Endothelial cell of umbilical vein (primary cell): ENCODE measurements around the gene RASD2. TPM values are rescaled to one million over a fixed set of nuclear protein-coding genes. Genes with fewer than 3 reads are reported as not detected.

Experiments used
- BruUV-seq: library from RNA; stranded (reverse); fragments of 400-500 nt; replicated peaks from 2 replicates; lab custom pipeline; 2021; lab: Mats Ljungman, UMichigan
- CTCF ChIA-PET: fragments of 300-600, 350-600 bp; sonication (Branson Sonifier 250); formaldehyde crosslinking; loops from one replicate; lab custom pipeline; 2021; ENCODE audit warnings: antibody characterized with exemption, inconsistent platforms; lab: Charles Lee
- POLR2A ChIA-PET: fragments of 300-600, 350-600 bp; sonication (Branson Sonifier 250); formaldehyde crosslinking; loops from one replicate; lab custom pipeline; 2021; ENCODE audit warnings: antibody characterized with exemption, inconsistent platforms; lab: Charles Lee
- DNase-seq: peaks from one replicate; pipeline ENCODE4 v3.0.0-alpha.2; 2011; ENCODE audit warnings: low read depth, low spot score
- FAIRE-seq: peaks from 2 replicates; lab custom pipeline; 2011; peaks lifted over from hg19 to GRCh38; lab: Jason Lieb, UNC
- H2AFZ ChIP-seq: 2 replicates; pipeline ENCODE4 v1.6.0; 2012; ENCODE audit warnings: low read depth, low read length, control low read depth, inconsistent platforms
- H3K27ac ChIP-seq: 2 replicates; pipeline ENCODE4 v1.5.1; 2011; ENCODE audit warnings: low read depth, mild to moderate bottlenecking, control low read depth, low read length, moderate library complexity; ENCODE audit not compliant: insufficient read depth
- H3K27me3 ChIP-seq, 2 experiments: 2 replicates each; pipeline versions ENCODE4 v1.6.0 to v1.6.1; 2011; ENCODE audit warnings: low read length in 2 of 2, mixed read lengths in 1 of 2; ENCODE audit not compliant: control insufficient read depth in 2 of 2, insufficient read depth in 2 of 2
- H3K36me3 ChIP-seq, 2 experiments: 2 replicates in 1 of 2; 3 replicates in 1 of 2; pipeline ENCODE4 v1.5.1; 2011; ENCODE audit warnings: low read length in 2 of 2, mild to moderate bottlenecking in 1 of 2, moderate library complexity in 1 of 2; ENCODE audit not compliant: control insufficient read depth in 2 of 2, insufficient read depth in 2 of 2; ENCODE audit errors: extremely low read depth in 1 of 2
- H3K4me1 ChIP-seq: 3 replicates; pipeline ENCODE4 v1.5.1; 2011; ENCODE audit warnings: mild to moderate bottlenecking, low read length; ENCODE audit not compliant: control insufficient read depth, insufficient read depth; ENCODE audit errors: extremely low read depth
- H3K4me2 ChIP-seq: 2 replicates; pipeline ENCODE4 v1.6.1; 2011; ENCODE audit warnings: low read length, control low read depth, mixed read lengths; ENCODE audit not compliant: insufficient read depth
- H3K4me3 ChIP-seq, 3 experiments: fragments of 200-600 bp in 1 of 3; sonication (generic), shearing (Covaris generic) in 1 of 3; replicated peaks in 1 of 3; 2 replicates each; pipeline ENCODE4 v1.5.1; 2011 to 2016; ENCODE audit warnings: control low read depth in 3 of 3, low read length in 3 of 3, mild to moderate bottlenecking in 2 of 3, inconsistent platforms in 1 of 3, low read depth in 1 of 3, moderate library complexity in 1 of 3; ENCODE audit not compliant: insufficient read depth in 1 of 3
- H3K79me2 ChIP-seq: 2 replicates; pipeline ENCODE4 v1.6.0; 2012; ENCODE audit warnings: low read length, inconsistent platforms; ENCODE audit not compliant: control insufficient read depth, insufficient read depth
- H3K9ac ChIP-seq: replicated peaks from 2 replicates; pipeline ENCODE3; 2011; ENCODE audit warnings: low read length, control low read depth; ENCODE audit not compliant: insufficient read depth; ENCODE audit errors: extremely low read depth
- H3K9me1 ChIP-seq: replicated peaks from 3 replicates; pipeline ENCODE4 v1.6.0; 2011; ENCODE audit warnings: mild to moderate bottlenecking, low read length; ENCODE audit not compliant: control insufficient read depth, insufficient read depth; ENCODE audit errors: extremely low read depth
- H3K9me3 ChIP-seq: replicated peaks from 2 replicates; pipeline ENCODE4 v1.5.1; 2012; ENCODE audit warnings: low read length, inconsistent platforms; ENCODE audit not compliant: control insufficient read depth, insufficient read depth
- H4K20me1 ChIP-seq: replicated peaks from 2 replicates; pipeline ENCODE3; 2011; ENCODE audit warnings: mild to moderate bottlenecking, low read length; ENCODE audit not compliant: control insufficient read depth, insufficient read depth; ENCODE audit errors: extremely low read depth
- CTCF ChIP-seq, 2 donors: IDR thresholded peaks; 1 replicate in 1 of 2; 2 replicates in 1 of 2; pipeline ENCODE4 v1.5.1; 2011; ENCODE audit warnings: low read length in 2 of 2, mild to moderate bottlenecking in 2 of 2, moderate library complexity in 2 of 2, control low read depth in 1 of 2, inconsistent platforms in 1 of 2, low read depth in 1 of 2; ENCODE audit not compliant: insufficient read depth in 1 of 2; ENCODE audit errors: extremely low read depth in 1 of 2
- EZH2 ChIP-seq: IDR thresholded peaks from 2 replicates; pipeline ENCODE4 v1.6.1; 2012; ENCODE audit warnings: borderline replicate concordance, low read depth, mild to moderate bottlenecking, moderate library complexity, low read length, inconsistent platforms; ENCODE audit not compliant: severe bottlenecking
- FOS ChIP-seq: IDR thresholded peaks from 2 replicates; pipeline ENCODE4 v1.6.1; 2011; ENCODE audit warnings: mild to moderate bottlenecking, low read length, moderate library complexity, borderline replicate concordance; ENCODE audit not compliant: insufficient read depth
- GATA2 ChIP-seq: IDR thresholded peaks from 2 replicates; pipeline ENCODE4 v1.7.0; 2011; ENCODE audit warnings: low read depth, mild to moderate bottlenecking, moderate library complexity, mixed read lengths, low read length; ENCODE audit not compliant: insufficient read length, insufficient read depth
- JUN ChIP-seq: IDR thresholded peaks from 2 replicates; pipeline ENCODE4 v1.6.1; 2011; ENCODE audit warnings: borderline replicate concordance, low read depth; ENCODE audit not compliant: insufficient read length, insufficient read depth
- MAX ChIP-seq: IDR thresholded peaks from 2 replicates; pipeline ENCODE4 v1.6.1; 2011; ENCODE audit not compliant: insufficient read depth, insufficient read length
- MYC ChIP-seq: IDR thresholded peaks from one replicate; pipeline ENCODE4 v1.6.1; 2011; ENCODE audit warnings: mild to moderate bottlenecking, low read depth, low read length
- POLR2A ChIP-seq: IDR thresholded peaks from 2 replicates; pipeline ENCODE4 v1.6.1; 2012; ENCODE audit warnings: low read depth, mild to moderate bottlenecking, control low read depth, low read length
- POLR2AphosphoS5 ChIP-seq: IDR thresholded peaks from 2 replicates; pipeline ENCODE4 v1.6.1; 2012; ENCODE audit warnings: low read depth, mild to moderate bottlenecking, control low read depth, low read length, moderate library complexity; ENCODE audit not compliant: insufficient read depth
- dilution Hi-C: fragments of 300-500 bp; cut with MboI; formaldehyde crosslinking; loops from one replicate; pipeline ENCODE4 v1.15.0; 2019; ENCODE audit warnings: low sequenced_read_pairs; ENCODE audit not compliant: extremely low pct_ligation_motif_present
- intact Hi-C: fragments of 100-400 bp; cut with micrococcal nuclease; formaldehyde crosslinking; loops from one replicate; pipeline ENCODE4 v1.10.0; 2022
- polyA plus RNA-seq, 4 experiments: library from polyadenylated mRNA; depleted of rRNA in 3 of 4; stranded (reverse) in 3 of 4; unstranded in 1 of 4; fragments of >200 nt; gene quantifications; 2 replicates each; pipeline versions ENCODE4 v1.2.1 to v1.2.3, GENCODE V29; 2011 to 2012; ENCODE audit warnings: missing spikeins in 1 of 4
- total RNA-seq: library from RNA; stranded (reverse); gene quantifications from 2 replicates; pipeline ENCODE4 v1.2.3, GENCODE V29; 2021

The RASD2 gene
- total and polyA plus RNA-seq, 2 donors (not counting 3 experiments of a cell fraction or from before 2014, with no cell fraction given), result not detected

- H2AFZ ChIP-seq, result no peak overlapping the region
- H3K36me3 ChIP-seq, result no peaks in the 10 kb centered on the region
- no peak overlapping the region for H3K4me3 ChIP-seq
- H3K9me3 ChIP-seq, result no peaks in the 10 kb centered on the region
- H3K4me1 ChIP-seq, result peaks cover 9% of the 10 kb centered on the region
- H3K27ac ChIP-seq, result no peak overlapping the region
- intact Hi-C loops (loop anchor here (5.0 kb wide), 1 partner anchor 71 kb away; no protein-coding TSS in a partner anchor), dilution Hi-C loops (no loop called here)
- DNase-seq, result no peak
- no peaks in the 10 kb centered on the region for H3K79me2 ChIP-seq
- H3K27me3 ChIP-seq, result peaks cover 24 to 26% of the 10 kb centered on the region in 2 experiments
- ChIA-PET CTCF (no interaction called here), POLR2A (no interaction called here)
- H3K9me1 ChIP-seq, result no peaks in the 10 kb centered on the region
- no peak for TF ChIP-seq FOS
- TF ChIP-seq GATA2, result no peak
- TF ChIP-seq POLR2A, result no peak
- no peak for TF ChIP-seq JUN
- no peak for TF ChIP-seq MYC
- no peak for TF ChIP-seq MAX
- TF ChIP-seq POLR2AphosphoS5, result no peak
- TF ChIP-seq EZH2, result no peak
- TF ChIP-seq CTCF (IDR thresholded peaks at IDR 0.05; ENCODE audit: extremely low read depth in 1 of 2, insufficient read depth in 1 of 2, low read depth in 1 of 2, low read length in 2 of 2), result no peak
- H4K20me1 ChIP-seq, result no peaks in the 10 kb centered on the region
- H3K9ac ChIP-seq, result no peak overlapping the region
- no TSS peak for BruUV-seq
- no peak for FAIRE-seq
- H3K4me2 ChIP-seq, result no peak overlapping the region
These were observed 2.4 kb downstream of the RASD2 start for GRCh38 chr22:35542939-35543516.
